AML-193 (cell line): ENCODE measurements around the gene TJP1.
"Not testable (repeated sequence)": the region's sequence is repeated elsewhere in the genome, so short reads cannot be mapped to it uniquely, and the experiment has no call there.

Experiments
- DNase-seq, 2 experiments: peaks; one replicate each; lab custom pipeline; 2025; lab: John Stamatoyannopoulos, UW

TJP1 gene

DNA sequence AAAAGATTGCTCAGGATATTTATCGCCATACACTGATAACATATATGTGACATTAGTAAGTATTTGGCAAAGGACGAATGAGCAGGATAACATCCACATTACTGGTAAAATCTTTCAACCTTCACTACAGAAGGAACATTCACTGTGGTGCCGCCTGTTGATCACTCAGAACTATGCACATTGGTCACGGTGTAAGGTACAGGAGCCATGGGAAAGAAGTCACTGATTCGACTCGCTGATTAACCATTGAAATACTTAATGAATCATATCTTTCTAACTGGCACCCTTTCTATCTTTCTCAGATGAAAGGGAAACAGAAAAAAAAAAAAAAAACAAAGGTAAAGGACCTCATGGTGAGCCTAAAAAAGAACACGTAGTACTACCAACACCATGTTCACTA lies 68.8 kb downstream of the TJP1 start:
- DNase-seq, result no peak

DNA sequence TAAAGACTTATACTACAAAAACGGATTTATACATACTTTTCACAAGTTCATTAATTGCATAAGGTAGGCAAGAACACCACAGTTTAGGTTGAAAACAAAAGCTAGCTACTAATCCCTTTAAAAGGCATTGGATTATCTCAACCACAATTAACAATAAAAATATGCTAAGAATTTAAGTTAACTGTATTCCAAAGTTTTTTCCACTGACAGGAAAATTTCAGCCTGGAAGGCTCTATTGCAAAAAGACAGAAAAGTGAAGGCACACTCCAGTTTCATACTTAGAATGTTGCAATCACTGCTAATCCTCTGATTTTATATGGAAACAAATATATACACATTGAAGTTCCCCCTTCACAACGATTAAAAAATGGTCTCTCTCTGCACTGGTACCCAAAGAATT lies 71.5 kb downstream of the TJP1 start:
- DNase-seq, result no peak

DNA sequence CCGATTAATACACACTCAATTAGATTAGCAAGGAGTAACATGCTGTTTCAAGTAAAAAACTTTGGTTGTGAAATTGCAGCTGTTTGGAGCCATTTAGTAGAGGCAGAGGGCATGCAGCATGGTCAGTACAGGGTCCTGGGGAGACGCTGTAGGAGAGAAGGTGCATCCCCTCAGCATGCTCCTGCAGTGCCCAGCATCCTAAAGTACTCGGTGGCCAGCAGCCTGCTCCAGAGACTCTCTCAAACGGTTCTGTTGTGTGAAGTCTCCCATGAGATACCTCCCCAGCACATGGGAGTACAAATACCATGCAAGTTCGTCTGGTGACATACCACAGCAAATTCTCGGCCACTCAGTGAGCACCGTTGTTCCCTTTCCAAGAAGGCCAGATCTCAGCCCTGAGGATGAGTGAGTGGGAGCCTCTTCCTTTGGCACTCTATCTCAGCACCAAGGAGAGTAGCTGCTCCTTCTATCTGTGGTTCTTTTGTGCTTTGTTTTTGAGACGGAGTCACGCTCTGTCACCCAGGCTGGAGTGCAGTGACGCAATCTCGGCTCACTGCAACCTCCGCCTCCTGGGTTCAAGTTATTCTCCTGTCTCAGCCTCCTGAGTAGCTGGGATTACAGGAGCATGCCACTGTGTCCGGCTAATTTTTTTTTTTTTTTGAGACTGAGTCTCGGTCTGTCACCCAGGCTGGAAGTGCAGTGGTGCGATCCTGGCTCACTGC lies 72.7 kb downstream of the TJP1 start:
- no peak for DNase-seq

DNA sequence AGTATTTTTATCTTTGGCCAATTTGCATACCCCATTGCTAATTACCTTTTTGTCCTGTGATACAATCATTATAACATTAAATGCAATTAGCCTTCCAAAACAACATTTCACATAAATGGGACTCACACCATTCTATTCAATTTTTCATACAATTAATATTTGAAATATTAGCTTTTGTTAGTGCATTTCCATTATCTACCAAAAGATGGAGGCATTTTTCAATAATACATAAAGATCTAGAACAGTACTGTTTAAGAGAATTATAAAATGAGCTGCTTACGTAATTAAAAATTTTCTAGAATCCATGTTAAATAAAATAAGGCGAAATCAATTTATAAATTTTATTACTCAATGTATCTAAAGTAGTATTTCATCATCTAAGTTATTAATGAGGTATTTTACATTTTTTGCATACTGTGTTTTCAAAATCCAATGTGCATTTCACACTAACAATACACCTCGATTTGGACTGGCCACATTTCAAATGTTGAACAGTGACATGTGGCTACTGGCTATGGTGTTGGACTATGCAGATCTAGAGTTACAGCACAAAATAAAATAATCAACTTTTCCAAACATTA lies 74.3 kb downstream of the TJP1 start:
- DNase-seq, result peak; percentile 14 to 35

DNA sequence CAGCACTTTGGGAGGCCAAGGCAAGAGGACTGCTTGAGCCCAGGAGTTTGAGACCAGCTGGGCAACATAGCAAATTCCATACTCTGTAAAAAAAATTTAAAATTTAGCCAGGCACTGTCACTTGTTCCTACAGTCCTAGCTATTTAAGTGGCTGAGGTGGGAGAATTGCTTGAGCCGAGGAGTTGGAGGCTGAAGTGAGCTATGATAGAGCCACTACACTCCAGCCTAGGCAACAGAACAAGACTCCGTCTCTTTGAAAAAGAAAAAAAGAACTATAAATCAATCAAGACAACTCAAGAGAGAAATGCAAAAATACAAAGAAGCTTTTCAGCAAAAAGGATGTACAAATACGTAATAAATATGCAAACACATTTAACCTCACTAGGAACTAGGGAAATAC lies 78.8 kb downstream of the TJP1 start:
- DNase-seq, result no peak

DNA sequence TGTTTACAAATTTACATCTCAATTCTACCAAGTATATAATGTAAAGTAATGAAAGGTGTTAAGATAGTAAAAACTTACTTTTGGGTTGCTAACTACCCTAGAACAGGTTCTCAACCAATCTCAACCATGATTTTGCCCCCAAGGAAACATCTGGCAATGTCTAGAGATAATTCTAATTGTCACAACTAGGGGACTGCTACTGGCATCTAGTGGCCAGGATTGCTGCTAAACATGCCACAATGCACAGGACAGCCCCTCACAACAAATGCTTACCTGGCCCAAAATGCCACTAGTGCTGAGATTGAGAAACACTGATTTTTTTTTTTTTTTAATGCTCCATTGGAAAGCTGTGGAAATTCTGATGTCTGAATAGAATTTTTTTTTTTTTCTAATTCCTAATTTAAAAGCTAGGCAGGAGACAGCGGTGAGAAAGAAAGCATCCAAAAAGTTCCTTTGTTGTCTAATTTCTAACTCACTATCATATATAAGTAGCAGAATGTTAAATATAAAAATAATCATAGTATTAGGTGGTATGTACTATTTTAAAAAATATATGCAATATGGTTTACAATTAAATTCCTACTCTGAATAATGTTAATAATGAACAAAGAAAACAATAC lies 81.5 kb downstream of the TJP1 start:
- DNase-seq, result no peak

DNA sequence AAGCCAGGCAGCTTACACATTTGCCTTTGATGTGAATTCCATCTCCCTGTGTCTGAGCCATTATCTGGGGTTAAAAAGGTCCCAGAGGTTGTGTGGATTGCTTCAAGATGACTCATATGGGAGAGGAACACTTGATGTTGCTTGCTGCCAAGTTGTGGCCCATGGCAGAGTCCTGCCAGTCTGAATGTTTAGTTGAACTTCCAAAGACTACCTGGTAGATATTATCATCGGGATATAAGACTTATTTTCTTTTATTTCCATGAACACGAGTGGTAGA lies 85.6 kb downstream of the TJP1 start:
- DNase-seq, result no peak

DNA sequence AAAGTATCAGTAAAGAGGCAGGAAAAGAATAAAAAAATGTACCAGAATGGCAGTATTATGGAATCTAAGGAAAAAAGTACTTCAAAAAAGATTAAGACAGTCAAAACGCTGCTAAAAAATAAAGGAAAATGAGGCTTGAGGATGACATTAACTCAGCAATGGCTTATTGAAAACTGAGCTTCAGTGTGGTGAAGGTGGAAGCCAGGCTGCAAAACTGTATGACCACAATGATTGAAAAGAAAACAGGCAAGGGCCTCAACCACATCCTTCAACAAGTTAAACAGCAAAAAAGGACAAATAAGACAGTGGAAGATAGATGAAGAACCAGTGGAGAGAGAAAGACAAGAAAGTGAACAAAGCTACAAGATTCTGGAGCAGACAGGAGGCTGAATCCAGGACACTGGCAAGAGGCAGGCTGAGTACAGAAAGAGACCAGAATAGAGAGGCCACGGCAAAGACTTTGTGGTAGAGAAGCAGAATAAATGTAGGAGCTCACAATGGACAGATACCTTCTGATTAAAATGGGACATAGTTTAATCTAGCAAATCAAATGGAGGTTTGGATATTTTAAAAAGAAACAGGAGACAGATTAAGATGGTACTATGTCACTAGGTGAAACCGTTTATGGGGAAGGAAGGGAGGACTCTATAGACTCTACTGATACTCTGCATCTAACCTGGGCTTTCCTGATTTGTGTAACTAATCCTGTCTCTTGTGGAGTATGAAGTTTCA lies 86.1 kb downstream of the TJP1 start:
- no peak for DNase-seq

DNA sequence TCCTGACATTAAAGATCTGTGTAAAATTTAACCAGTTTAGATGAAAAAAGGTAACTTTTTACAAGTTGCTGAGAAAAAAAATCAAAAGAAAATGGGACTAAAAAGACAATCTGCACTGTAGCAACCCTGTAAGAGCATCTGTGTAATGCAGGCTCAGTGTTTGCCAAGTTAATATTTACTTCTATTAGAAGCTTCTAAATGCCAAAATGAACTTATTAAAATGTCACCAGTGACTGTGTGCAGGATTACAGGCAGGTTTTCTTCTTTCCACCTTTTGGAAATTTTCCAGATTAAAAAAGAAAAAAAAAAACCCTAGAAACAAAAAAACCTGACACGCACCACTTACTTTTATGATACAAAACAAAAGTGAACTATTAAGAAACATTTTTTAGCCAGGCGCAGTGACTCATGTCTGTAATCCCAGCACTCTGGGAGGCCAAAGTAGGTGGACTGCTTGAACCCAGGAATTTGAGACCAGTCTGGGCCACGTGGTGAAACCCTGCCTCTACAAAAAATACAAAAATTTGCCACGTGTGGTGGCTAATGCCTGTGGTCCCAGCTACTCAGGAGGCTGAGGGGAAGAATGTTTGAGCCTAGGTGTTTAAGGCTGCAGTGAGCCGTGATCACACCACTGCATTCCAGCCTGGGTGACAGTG lies 87.2 kb downstream of the TJP1 start:
- no peak for DNase-seq

DNA sequence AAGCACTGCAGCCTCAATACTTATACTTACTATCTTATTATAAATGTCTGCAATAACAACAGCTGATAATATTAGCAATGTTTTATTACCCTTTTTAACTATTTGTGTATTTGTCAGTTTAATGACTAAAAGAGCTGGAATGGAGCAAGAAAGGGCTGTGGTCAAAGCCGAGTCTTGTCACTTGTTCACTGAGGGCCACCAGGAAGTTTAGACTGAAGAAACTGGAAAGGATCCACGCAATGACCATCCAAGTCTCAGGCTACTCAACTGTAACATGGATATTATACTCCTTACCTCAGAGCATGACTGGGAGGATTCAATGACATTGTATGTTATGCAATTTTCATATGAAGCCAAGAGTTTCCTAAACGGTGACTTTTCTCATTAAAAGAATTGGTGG lies 90.4 kb downstream of the TJP1 start:
- no peak for DNase-seq

DNA sequence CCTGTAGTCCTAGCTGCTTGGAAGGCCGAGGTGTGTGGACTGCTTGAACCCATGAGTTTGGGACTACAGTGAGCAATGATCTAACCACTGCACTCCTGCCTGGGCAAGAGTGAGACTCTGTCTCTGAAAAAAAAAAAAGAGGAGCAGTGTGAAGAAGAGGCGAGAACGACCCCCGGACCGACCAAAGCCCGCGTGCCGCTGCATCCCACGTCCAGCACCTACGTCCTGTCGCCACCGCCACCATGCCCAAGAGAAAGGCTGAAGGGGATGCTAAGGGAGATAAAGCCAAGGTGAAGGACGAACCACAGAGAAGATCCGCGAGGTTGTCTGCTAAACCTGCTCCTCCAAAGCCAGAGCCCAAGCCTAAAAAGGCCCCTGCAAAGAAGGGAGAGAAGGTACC lies 91.8 kb downstream of the TJP1 start:
- not testable (repeated sequence) for DNase-seq

DNA sequence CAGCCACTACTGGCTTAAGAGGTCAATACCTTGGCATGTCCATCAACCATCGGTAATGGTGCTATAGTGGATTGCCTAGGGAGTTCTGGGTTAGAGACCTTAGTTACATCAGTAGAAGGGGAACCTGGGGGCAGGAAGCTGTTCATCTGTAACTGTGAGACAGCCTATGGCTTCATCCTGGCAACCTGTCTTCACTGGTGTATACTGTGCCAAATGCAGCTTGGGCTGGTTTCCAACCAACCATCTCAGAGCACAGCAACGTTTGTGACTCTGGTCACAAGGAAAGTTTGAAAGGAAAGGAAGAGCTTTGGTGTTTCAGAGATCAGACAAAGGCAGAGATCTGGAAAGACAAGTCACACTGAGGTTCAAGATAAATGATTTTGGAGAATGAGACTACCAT lies 93.8 kb downstream of the TJP1 start:
- DNase-seq, result no peak

DNA sequence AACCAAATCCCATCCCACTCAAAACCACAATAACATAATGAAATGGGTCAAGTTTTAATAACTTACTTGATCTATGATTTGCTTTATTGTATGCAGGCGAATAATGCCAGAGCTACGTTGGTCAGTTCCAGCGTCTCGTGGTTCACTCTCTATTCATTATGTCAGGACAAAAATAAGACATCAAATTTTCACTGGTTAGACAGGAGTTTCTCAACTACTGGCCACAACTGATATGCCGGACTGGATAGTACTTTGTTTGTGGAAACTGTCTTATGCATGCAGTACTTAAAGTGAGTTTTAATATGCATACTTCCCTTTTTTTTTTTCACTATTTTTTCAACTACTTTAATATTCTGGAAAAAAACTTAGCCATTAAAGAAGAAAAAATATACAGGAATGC lies 94.4 kb downstream of the TJP1 start:
- no peak for DNase-seq

DNA sequence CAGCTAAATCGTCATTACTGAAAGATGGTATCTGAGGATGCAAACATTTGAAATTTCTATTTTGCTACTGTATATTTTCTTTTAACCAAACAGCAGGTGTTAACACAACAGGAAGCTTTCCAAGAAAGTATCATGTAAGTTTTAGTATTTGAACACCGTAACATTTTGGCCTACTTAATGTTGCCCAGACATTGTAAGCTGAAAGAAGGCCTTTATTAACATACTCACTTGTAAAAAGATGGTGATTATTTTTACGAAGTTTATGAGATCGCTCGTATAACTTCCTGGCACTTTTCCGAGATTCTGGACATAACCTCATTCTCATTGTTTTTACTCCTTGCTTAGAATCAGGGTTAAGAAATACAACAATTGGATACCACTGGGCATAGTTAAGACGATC lies 95.7 kb downstream of the TJP1 start:
- DNase-seq, result no peak

DNA sequence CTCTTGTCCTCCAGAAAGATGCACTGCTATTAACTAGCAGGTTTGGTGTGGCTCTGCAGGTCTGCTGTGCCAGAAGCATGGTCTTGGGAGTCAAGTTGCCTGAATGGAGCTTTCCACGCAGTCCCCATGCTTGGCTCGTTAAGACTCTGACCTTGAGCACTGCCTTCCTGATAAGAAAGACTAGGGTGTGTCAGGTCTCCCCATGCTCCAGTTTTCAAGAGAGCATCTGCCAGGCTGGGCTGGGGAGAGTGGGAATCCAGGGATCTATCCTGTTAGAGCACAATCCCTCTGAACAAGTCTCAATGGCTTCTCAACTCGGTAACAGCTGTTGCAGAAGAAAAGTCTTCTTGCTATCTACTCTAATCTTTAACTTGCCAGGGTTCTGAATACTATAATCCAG lies 98.2 kb downstream of the TJP1 start:
- no peak for DNase-seq

DNA sequence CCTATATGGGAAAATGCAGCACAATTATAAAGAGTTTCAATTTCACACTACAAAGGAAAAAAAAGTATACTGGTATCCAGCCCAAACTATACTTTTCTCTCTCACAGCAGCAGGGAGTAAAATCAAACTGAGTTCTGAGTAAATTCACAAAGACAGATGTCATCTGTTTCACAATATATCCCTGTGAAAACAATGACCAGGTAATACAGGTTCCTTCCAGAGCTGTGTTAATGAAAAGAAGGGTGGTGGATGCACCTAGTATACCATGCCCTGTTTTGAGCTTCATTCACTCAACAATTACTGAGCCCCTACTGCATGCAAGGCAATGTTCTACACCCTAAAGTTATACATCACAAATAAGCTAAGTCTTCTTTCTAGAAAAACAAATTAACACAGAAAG lies 108.5 kb downstream of the TJP1 start:
- no peak for DNase-seq

DNA sequence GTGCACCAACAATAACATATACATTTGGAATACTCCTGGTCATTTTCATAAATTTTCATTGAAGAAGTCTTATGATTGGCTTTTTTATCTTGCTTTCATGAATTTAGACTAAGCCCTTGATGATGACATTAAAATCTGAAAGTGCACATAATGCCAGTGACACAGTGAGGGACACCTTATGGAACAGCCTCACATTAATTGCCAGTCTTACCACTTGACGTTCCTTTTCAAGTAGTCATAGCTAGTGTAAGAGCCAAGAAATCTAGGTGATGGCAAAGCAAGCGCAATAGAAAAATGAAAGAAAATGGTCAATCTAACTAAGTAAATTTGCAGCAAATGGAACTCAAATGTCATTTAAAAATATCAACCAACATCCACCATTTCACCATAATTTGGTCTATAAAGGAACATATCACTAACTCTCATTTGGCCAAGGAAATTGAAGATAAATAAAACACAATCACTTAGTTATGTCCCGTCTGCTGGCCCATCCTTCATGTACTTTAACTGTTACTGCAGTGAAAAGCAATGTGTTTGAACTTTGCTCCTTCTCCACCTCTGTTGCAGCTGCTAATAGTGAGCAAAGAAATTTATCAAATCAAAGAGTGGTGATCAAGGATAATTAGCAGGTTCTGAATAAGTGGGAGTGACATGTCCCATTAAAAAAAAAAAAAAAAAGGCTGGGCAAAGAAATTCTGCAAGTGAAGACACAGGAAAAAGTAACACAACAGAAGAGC lies 110.0 kb downstream of the TJP1 start:
- no peak for DNase-seq

DNA sequence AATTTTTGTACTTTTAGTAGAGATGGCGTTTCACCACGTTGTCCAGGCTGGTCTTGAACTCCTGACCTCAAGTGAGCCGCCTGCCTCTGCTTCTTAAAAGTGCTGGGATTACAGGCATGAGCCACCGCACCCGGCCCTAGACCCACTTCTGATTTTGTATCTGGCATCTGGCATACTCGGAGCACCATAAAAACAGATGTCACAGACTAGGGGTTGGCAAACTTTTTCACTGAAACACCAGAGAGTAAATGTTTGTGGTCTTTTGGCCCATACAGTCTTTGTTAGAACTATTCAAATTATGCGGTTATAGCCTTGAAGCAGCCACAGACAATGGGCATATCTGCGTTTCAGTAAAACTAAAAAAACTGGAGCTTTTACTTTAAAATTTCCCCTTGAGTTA lies 110.7 kb downstream of the TJP1 start:
- no peak for DNase-seq

DNA sequence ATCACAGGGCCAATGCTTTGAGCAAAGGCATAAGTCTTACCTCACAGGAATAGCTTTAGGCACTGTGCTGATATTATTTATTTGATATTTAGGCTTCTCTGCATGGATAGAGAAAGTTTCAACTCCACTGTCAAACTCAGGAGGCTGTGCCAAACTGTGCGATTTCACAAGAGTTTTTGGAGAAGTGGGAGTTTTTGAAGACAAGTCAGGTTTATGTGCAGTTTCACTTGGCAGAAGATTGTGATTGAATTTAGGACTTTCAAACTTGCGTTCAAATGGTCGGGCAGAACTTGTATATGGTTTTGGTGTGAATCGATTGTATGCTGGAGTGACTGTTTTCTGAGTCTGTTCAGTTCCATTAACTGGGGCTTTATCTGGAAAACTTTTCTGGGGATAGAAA lies 113.7 kb downstream of the TJP1 start:
- DNase-seq, result no peak

DNA sequence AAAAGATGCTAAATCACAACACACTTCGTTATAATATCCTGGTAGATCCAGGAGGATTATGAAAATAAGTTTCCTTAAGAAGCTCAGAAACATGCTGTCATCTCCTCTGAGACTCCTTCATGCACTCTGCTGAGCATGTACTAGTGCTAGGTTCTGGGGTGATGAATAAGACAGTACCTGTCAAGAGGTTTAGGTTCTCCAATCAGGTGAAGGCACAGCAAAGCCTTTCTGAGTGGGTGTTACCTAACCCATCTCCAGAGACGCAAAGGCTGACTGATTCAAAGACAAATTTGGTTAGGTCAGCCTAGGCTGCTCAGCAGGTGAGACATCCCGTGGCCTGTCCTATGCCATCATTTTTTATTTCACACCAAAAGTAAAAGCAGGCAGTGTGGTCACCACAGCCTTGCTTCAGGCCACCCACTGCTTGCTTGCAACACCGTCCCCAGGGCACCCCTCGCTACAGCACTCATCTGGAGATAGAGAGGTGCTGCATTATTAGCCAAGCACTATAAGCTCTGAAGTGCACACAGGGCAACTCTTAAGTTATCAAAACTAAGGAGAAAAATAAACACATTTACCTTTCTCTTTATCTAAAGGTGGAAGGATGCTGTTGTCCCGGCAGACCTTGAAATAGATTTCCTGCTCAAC lies 117.2 kb downstream of the TJP1 start:
- DNase-seq, result no peak

DNA sequence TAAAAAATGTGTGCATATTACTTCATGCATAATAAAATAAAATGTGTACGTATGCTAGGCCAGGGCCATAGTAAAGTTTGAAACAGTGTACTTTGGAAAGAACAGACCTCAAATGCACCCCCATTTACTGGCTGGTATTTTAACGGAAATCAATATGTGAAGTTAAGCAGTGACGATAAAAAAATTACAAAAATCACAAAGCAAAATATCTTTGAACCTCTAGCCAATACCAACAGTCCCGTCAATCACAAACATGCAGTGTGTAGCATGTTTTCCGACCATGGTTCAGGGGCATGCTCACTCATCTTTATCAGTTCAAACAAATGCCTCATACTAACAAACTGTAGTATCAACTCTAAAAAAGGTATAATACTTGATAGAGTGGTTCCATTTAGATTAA lies 121.1 kb downstream of the TJP1 start:
- no peak for DNase-seq

DNA sequence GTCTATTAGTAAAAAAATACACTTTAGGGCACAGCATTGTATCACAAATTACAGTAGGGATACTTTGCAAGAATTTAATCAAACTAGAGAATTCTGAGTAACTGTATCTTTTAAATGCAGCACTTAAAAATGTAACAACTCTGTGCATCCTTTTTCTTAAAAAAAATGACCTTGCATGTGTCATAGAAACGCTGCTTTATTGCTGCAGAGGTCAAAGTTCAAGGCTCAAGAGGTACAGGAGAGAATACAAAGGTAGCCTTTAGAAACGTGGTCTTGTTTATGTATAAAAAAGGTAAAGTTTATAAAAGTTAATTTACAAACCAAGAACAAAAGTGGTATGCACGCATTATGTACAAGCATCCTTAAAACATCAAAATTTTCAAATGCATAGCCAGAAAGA lies 122.0 kb downstream of the TJP1 start:
- no peak for DNase-seq
